HepG2 (cell line): ENCODE results near the gene SGCE. TPM values are rescaled to one million over a fixed set of nuclear protein-coding genes. Genes with fewer than 3 reads are reported as not detected.

ENCODE experiments used
- EP300 ChIP-seq, 3 experiments: sonication (generic) in 1 of 3; formaldehyde crosslinking in 1 of 3; IDR thresholded peaks; 2 replicates each; pipeline versions ENCODE4 v1.5.1 to v1.6.1; 2011 to 2020; ENCODE audit warnings: low read depth in 2 of 3, low read length in 2 of 3, borderline replicate concordance in 1 of 3, improper control_type of control experiment in 1 of 3, mild to moderate bottlenecking in 1 of 3, missing genetic modification reagents in 1 of 3, moderate library complexity in 1 of 3
- EZH2 ChIP-seq: conservative IDR thresholded peaks from 2 replicates; pipeline ENCODE4 v1.6.1; 2012; ENCODE audit warnings: mild to moderate bottlenecking, low read depth, low read length, moderate library complexity
- KLF9 ChIP-seq: IDR thresholded peaks from 2 replicates; pipeline ENCODE4 v1.6.1; 2016; ENCODE audit warnings: low read depth
- MNT ChIP-seq: fragments of 450-650 bp; IDR thresholded peaks from 2 replicates; pipeline ENCODE4 v1.6.1; 2016
- NR1H2 ChIP-seq: sonication (generic); formaldehyde crosslinking; IDR thresholded peaks from 2 replicates; pipeline ENCODE4 v1.8.1; 2022; ENCODE audit warnings: low read depth, missing genetic modification reagents, borderline replicate concordance
- RERE ChIP-seq: IDR thresholded peaks from 2 replicates; pipeline ENCODE4 v1.6.1; 2016; ENCODE audit warnings: low read depth, missing genetic modification reagents, missing compliant biosample characterization
- RFX1 ChIP-seq: fragments of 450-650 bp; IDR thresholded peaks from 2 replicates; pipeline ENCODE4 v1.6.1; 2017
- SKI ChIP-seq: fragments of 450-650 bp; IDR thresholded peaks from one replicate; pipeline ENCODE4 v1.6.1; 2018; ENCODE audit warnings: mild to moderate bottlenecking; ENCODE audit not compliant: partially characterized antibody
- XBP1 ChIP-seq: sonication (generic); formaldehyde crosslinking; IDR thresholded peaks from 2 replicates; pipeline ENCODE4 v1.5.0; 2020; ENCODE audit warnings: missing genetic modification reagents
- ZNF407 ChIP-seq: sonication (generic); formaldehyde crosslinking; IDR thresholded peaks from one replicate; pipeline ENCODE4 v1.5.1; 2020; ENCODE audit warnings: mild to moderate bottlenecking, missing genetic modification reagents; ENCODE audit errors: not compliant biosample characterization
- ZNF660 ChIP-seq: sonication (generic); formaldehyde crosslinking; IDR thresholded peaks from 2 replicates; pipeline ENCODE4 v1.5.1; 2020; ENCODE audit warnings: mild to moderate bottlenecking, low read depth, missing genetic modification reagents, borderline replicate concordance
- ZNF703 ChIP-seq: sonication (generic); formaldehyde crosslinking; IDR thresholded peaks from 2 replicates; pipeline ENCODE4 v1.5.1; 2020; ENCODE audit warnings: missing genetic modification reagents, mild to moderate bottlenecking, moderate library complexity, borderline replicate concordance
- ZNF709 ChIP-seq: sonication (generic); formaldehyde crosslinking; IDR thresholded peaks from 2 replicates; pipeline ENCODE4 v1.5.0; 2020; ENCODE audit warnings: mild to moderate bottlenecking, missing genetic modification reagents
- polyA plus RNA-seq, 8 experiments: library from polyadenylated mRNA; depleted of rRNA in 3 of 8; stranded (reverse) in 7 of 8; unstranded in 1 of 8; fragments of >200 nt; fragmentation: Illumina TruSeq in 4 of 8; extraction: Trizol in 4 of 8; gene quantifications; 2 replicates each; pipeline versions ENCODE4 v1.2.1 to v1.2.3, GENCODE V29; 2011 to 2016; ENCODE audit warnings: low read depth in 4 of 8, missing spikeins in 1 of 8, mixed read lengths in 1 of 8; ENCODE audit not compliant: insufficient read depth in 1 of 8
- total RNA-seq, 5 experiments: library from RNA; depleted of rRNA; stranded (reverse); fragments of >200 nt; fragmentation: Illumina TruSeq; extraction: Trizol; gene quantifications; 2 replicates each; pipeline ENCODE4 v1.2.3, GENCODE V29; 2016; ENCODE audit warnings: low read depth in 1 of 5

Gene SGCE
- total and polyA plus RNA-seq, 2 of the 13 experiments (the other 11 are each of a cell fraction or from before 2014, with no cell fraction given), result 52.3 to 71.1 TPM

GRCh38 chr7:94642838-94643653 lies 12.9 kb downstream of the SGCE start (continued):
- TF ChIP-seq RFX1, result no peak
- no peak for TF ChIP-seq NR1H2
- TF ChIP-seq ZNF703 (CRISPR knock-in tag), result no peak
- no peak for TF ChIP-seq XBP1 (CRISPR knock-in tag)
- no peak for TF ChIP-seq ZNF709 (CRISPR knock-in tag)
- peak; percentile 94 for TF ChIP-seq RERE (CRISPR knock-in tag)
- no peak for TF ChIP-seq ZNF660 (CRISPR knock-in tag)
- no peak for TF ChIP-seq KLF9 (CRISPR knock-in tag)
- peak; percentile 76 to 99; a peak in 3 of 4 replicates for TF ChIP-seq EP300 (IDR thresholded peaks at IDR 0.05; ENCODE audit: low read depth in 2 of 2, low read length in 2 of 2)
- TF ChIP-seq EP300 (CRISPR knock-in tag; IDR thresholded peaks at IDR 0.05; ENCODE audit: borderline replicate concordance), result peak; percentile 91
- peak; percentile 48 for TF ChIP-seq SKI
- TF ChIP-seq EZH2, result no peak
- no peak for TF ChIP-seq MNT
- TF ChIP-seq ZNF407 (CRISPR knock-in tag), result no peak
